ENCODE results near the gene SPATA12. TPM values are rescaled to one million over a fixed set of nuclear protein-coding genes. Genes with fewer than 3 reads are reported as not detected.

SPATA12 gene
- total RNA-seq, 1 experiment from 2014 or later, result 0.10 TPM

DNA sequence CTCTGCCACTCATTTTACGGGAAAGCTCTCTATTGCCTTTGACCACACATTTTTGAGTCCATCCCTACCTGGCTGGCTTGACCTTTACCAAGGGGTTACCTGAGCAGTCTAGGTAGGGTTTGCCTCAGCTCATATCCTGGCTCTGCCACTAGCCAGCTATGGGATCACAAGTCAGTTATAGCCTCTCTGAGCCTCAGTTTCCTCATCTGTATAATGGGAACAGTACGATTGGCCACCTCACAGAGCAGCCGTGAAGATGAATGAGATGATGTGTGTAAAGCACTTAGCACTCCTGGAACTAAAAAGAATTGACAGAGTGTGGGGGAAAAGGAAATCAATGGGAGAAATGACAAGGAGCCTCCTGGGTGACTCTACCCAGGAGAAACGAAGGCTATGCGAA, 28.0 kb downstream of the SPATA12 start:
- in situ Hi-C loops (cut with HindIII; ENCODE audit: low pct_unique_long_range_greater_than_20kb, low sequenced_read_pairs), result loop anchor here (25.0 kb wide), 1 partner anchor 101 kb away; no protein-coding TSS in a partner anchor
- intact Hi-C loops (cut with micrococcal nuclease; ENCODE audit: unreplicated experiment), result no loop called here
- Histone ChIP-seq H3K36me3 (ENCODE audit: control insufficient read depth, insufficient read depth, low read length) (no peaks in the 10 kb centered on the region), H3K4me1 (ENCODE audit: control insufficient read depth, insufficient read depth, low read length) (no peaks in the 10 kb centered on the region), H3K27ac (ENCODE audit: low read length) (no peak overlapping the region), H3K27me3 (ENCODE audit: control insufficient read depth, insufficient read depth, low read length) (no peaks in the 10 kb centered on the region), H3K9me3 (ENCODE audit: control insufficient read depth, insufficient read depth, low read depth, low read length) (no peaks in the 10 kb centered on the region), H3K4me3 (ENCODE audit: low read depth in 2 of 2, low read length in 2 of 2) (no peak overlapping the region)
- ChIA-PET POLR2A (no interaction called here), CTCF (no interaction called here)
- ATAC-seq, result no peak
- TF ChIP-seq, protein P1, sequence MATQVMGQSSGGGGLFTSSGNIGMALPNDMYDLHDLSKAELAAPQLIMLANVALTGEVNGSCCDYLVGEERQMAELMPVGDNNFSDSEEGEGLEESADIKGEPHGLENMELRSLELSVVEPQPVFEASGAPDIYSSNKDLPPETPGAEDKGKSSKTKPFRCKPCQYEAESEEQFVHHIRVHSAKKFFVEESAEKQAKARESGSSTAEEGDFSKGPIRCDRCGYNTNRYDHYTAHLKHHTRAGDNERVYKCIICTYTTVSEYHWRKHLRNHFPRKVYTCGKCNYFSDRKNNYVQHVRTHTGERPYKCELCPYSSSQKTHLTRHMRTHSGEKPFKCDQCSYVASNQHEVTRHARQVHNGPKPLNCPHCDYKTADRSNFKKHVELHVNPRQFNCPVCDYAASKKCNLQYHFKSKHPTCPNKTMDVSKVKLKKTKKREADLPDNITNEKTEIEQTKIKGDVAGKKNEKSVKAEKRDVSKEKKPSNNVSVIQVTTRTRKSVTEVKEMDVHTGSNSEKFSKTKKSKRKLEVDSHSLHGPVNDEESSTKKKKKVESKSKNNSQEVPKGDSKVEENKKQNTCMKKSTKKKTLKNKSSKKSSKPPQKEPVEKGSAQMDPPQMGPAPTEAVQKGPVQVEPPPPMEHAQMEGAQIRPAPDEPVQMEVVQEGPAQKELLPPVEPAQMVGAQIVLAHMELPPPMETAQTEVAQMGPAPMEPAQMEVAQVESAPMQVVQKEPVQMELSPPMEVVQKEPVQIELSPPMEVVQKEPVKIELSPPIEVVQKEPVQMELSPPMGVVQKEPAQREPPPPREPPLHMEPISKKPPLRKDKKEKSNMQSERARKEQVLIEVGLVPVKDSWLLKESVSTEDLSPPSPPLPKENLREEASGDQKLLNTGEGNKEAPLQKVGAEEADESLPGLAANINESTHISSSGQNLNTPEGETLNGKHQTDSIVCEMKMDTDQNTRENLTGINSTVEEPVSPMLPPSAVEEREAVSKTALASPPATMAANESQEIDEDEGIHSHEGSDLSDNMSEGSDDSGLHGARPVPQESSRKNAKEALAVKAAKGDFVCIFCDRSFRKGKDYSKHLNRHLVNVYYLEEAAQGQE (IDR thresholded peaks at IDR 0.05; ENCODE audit: insufficient read depth in 1 of 2, low read depth in 2 of 2, low read length in 1 of 2), result no peak
- TF ChIP-seq, protein P2, sequence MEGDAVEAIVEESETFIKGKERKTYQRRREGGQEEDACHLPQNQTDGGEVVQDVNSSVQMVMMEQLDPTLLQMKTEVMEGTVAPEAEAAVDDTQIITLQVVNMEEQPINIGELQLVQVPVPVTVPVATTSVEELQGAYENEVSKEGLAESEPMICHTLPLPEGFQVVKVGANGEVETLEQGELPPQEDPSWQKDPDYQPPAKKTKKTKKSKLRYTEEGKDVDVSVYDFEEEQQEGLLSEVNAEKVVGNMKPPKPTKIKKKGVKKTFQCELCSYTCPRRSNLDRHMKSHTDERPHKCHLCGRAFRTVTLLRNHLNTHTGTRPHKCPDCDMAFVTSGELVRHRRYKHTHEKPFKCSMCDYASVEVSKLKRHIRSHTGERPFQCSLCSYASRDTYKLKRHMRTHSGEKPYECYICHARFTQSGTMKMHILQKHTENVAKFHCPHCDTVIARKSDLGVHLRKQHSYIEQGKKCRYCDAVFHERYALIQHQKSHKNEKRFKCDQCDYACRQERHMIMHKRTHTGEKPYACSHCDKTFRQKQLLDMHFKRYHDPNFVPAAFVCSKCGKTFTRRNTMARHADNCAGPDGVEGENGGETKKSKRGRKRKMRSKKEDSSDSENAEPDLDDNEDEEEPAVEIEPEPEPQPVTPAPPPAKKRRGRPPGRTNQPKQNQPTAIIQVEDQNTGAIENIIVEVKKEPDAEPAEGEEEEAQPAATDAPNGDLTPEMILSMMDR (IDR thresholded peaks at IDR 0.05), result no peak
- TF ChIP-seq TCF7L2 (IDR thresholded peaks at IDR 0.05; ENCODE audit: low read depth, low read length) (no peak), SIN3A (IDR thresholded peaks at IDR 0.05; ENCODE audit: borderline replicate concordance, insufficient read depth, low read depth, low read length) (no peak), POLR2AphosphoS5 (IDR thresholded peaks at IDR 0.05; ENCODE audit: low read depth, low read length) (no peak)
- DNase-seq (ENCODE audit: low read depth, low spot score), result no peak
- BruUV-seq (replicated peaks), result no TSS peak

DNA sequence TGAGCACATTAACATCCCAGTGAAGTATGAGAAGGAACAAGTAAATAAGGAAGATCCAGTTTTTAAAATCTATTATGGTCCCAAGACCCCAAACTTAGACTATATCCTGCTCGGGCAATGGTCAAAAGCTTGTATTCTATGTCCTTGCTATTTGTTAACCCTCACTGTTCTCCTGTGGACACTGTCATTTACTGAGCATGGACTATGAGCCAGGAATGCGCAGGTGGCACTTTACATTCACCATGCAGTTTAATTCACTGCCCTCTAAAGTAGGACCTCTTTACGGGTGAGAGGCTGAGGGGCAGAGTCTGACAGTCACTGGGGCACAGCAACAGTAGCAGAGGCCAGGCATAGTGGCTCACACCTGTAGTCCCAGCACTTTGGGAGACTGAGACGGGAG, 28.6 kb downstream of the SPATA12 start:
- POLR2A ChIA-PET, result no interaction called here
- intact Hi-C loops (cut with micrococcal nuclease; ENCODE audit: unreplicated experiment), result no loop called here
- no TSS peak for BruUV-seq (replicated peaks)
- no peaks in the 10 kb centered on the region for H3K4me1 ChIP-seq (ENCODE audit: control insufficient read depth, insufficient read depth, low read length)
- H3K4me3 ChIP-seq (ENCODE audit: low read depth in 2 of 2, low read length in 2 of 2), result no peak overlapping the region
- no peak for TF ChIP-seq POLR2AphosphoS5 (IDR thresholded peaks at IDR 0.05; ENCODE audit: low read depth, low read length)
- TF ChIP-seq TCF7L2 (IDR thresholded peaks at IDR 0.05; ENCODE audit: low read depth, low read length), result no peak
- TF ChIP-seq, protein P2 (IDR thresholded peaks at IDR 0.05), result no peak
- TF ChIP-seq SIN3A (IDR thresholded peaks at IDR 0.05; ENCODE audit: borderline replicate concordance, insufficient read depth, low read depth, low read length), result no peak
- TF ChIP-seq, protein P1 (IDR thresholded peaks at IDR 0.05; ENCODE audit: insufficient read depth in 1 of 2, low read depth in 2 of 2, low read length in 1 of 2), result no peak
- H3K27me3 ChIP-seq (ENCODE audit: control insufficient read depth, insufficient read depth, low read length), result no peaks in the 10 kb centered on the region
- no peaks in the 10 kb centered on the region for H3K9me3 ChIP-seq (ENCODE audit: control insufficient read depth, insufficient read depth, low read depth, low read length)
- H3K27ac ChIP-seq (ENCODE audit: low read length), result no peak overlapping the region
- ATAC-seq, result no peak
- H3K36me3 ChIP-seq (ENCODE audit: control insufficient read depth, insufficient read depth, low read length), result no peaks in the 10 kb centered on the region
- CTCF ChIA-PET, result no interaction called here
- in situ Hi-C loops (cut with HindIII; ENCODE audit: low pct_unique_long_range_greater_than_20kb, low sequenced_read_pairs), result loop anchor here (25.0 kb wide), 1 partner anchor 102 kb away; no protein-coding TSS in a partner anchor
- DNase-seq (ENCODE audit: low read depth, low spot score), result no peak

Data from Panc1 (cell line).